WTC11 (cell line): ENCODE measurements around the gene PIM2. TPM values are rescaled to one million over a fixed set of nuclear protein-coding genes. Genes with fewer than 3 reads are reported as not detected.

Source experiments
- ATAC-seq: fragments of 200-7000 bp; cut with Tn5 transposase; 2 replicates; pipeline ENCODE4 v1.10.0; 2021; ENCODE audit warnings: mild to moderate bottlenecking, moderate library complexity
- CTCF ChIA-PET: fragments of 300-600 bp; sonication (Branson Sonifier 250); formaldehyde crosslinking; loops from one replicate; lab custom pipeline; 2021; ENCODE audit warnings: antibody characterized with exemption; lab: Charles Lee
- POLR2A ChIA-PET: fragments of 350-600 bp; sonication (Branson Sonifier 250); formaldehyde crosslinking; loops from one replicate; lab custom pipeline; 2021; ENCODE audit warnings: antibody characterized with exemption; lab: Charles Lee
- DNase-seq: peaks from one replicate; pipeline ENCODE4 v3.0.0; 2021; ENCODE audit warnings: low spot score
- H3K27ac Mint-ChIP-seq: 2 replicates; pipeline ENCODE4 v1.8.0; 2021; ENCODE audit warnings: mixed read lengths
- H3K27me3 Mint-ChIP-seq: 2 replicates; pipeline ENCODE4 v1.8.0; 2021; ENCODE audit warnings: low read depth, mild to moderate bottlenecking, moderate library complexity, mixed read lengths
- H3K36me3 Mint-ChIP-seq: 2 replicates; pipeline ENCODE4 v1.8.0; 2021; ENCODE audit warnings: mixed read lengths
- H3K4me1 Mint-ChIP-seq: 2 replicates; pipeline ENCODE4 v1.8.0; 2022; ENCODE audit warnings: mixed read lengths
- H3K4me3 Mint-ChIP-seq: 2 replicates; pipeline ENCODE4 v1.8.0; 2021; ENCODE audit warnings: mild to moderate bottlenecking, moderate library complexity, mixed read lengths
- H3K9me3 Mint-ChIP-seq: 2 replicates; pipeline ENCODE4 v1.8.0; 2021; ENCODE audit warnings: mixed read lengths
- GRHL2 ChIP-seq: fragments of 250-450 bp; sonication (Bioruptor Pico); IDR thresholded peaks from 2 replicates; pipeline ENCODE4 v1.8.0; 2022; ENCODE audit warnings: mild to moderate bottlenecking, moderate library complexity; ENCODE audit not compliant: insufficient replicate concordance, severe bottlenecking
- JUN ChIP-seq: sonication (generic); formaldehyde crosslinking; IDR thresholded peaks from 2 replicates; pipeline ENCODE4 v1.8.0; 2023; ENCODE audit warnings: mild to moderate bottlenecking, missing genetic modification reagents
- NR1H2 ChIP-seq: sonication (generic); formaldehyde crosslinking; IDR thresholded peaks from 2 replicates; pipeline ENCODE4 v1.9.0; 2021; ENCODE audit warnings: mild to moderate bottlenecking, moderate library complexity, missing genetic modification reagents
- SP1 ChIP-seq: sonication (generic); formaldehyde crosslinking; conservative IDR thresholded peaks from 2 replicates; pipeline ENCODE4 v1.8.1; 2022; ENCODE audit warnings: missing genetic modification reagents
- TEAD1 ChIP-seq: sonication (generic); formaldehyde crosslinking; IDR thresholded peaks from 2 replicates; pipeline ENCODE4 v1.8.0; 2022; ENCODE audit warnings: mild to moderate bottlenecking, missing genetic modification reagents
- ZNF416 ChIP-seq: fragments of 250-450 bp; sonication (Bioruptor Pico); IDR thresholded peaks from 2 replicates; pipeline ENCODE4 v1.9.0; 2021; ENCODE audit warnings: mild to moderate bottlenecking, inconsistent platforms
- ZNF423 ChIP-seq: fragments of 250-450 bp; sonication (Bioruptor Pico); IDR thresholded peaks from 2 replicates; pipeline ENCODE4 v2.1.2; 2022; ENCODE audit warnings: mild to moderate bottlenecking, moderate library complexity
- total RNA-seq: library from RNA; stranded (reverse); gene quantifications from 3 replicates; pipeline ENCODE4 v1.2.3, GENCODE V29; 2021
- TF ChIP-seq, protein P1 (sequence below): sonication (generic); formaldehyde crosslinking; IDR thresholded peaks from 2 replicates; pipeline ENCODE4 v1.8.0; 2022; ENCODE audit warnings: mild to moderate bottlenecking, missing genetic modification reagents
- TF ChIP-seq, protein P2 (sequence below): sonication (generic); formaldehyde crosslinking; IDR thresholded peaks from 2 replicates; pipeline ENCODE4 v1.8.0; 2022; ENCODE audit warnings: mild to moderate bottlenecking, missing genetic modification reagents
- TF ChIP-seq, protein P3 (sequence below): sonication (generic); formaldehyde crosslinking; IDR thresholded peaks from 2 replicates; pipeline ENCODE4 v1.8.1; 2023; ENCODE audit warnings: mild to moderate bottlenecking, missing genetic modification reagents
- TF ChIP-seq, protein P4 (sequence below): fragments of 250-450 bp; sonication (Bioruptor Pico); IDR thresholded peaks from 2 replicates; pipeline ENCODE4 v1.9.0; 2021; ENCODE audit warnings: moderate library complexity, mild to moderate bottlenecking, inconsistent platforms, borderline replicate concordance
- TF ChIP-seq, protein P5 (sequence below): sonication (generic); formaldehyde crosslinking; IDR thresholded peaks from 2 replicates; pipeline ENCODE4 v1.8.1; 2023; ENCODE audit warnings: mild to moderate bottlenecking, missing genetic modification reagents
- TF ChIP-seq, protein P6 (sequence below): sonication (generic); formaldehyde crosslinking; IDR thresholded peaks from 2 replicates; pipeline ENCODE4 v1.8.0; 2023; ENCODE audit warnings: missing genetic modification reagents

PIM2 gene
- total RNA-seq, 1 experiment from 2014 or later, result 146 TPM

DNA sequence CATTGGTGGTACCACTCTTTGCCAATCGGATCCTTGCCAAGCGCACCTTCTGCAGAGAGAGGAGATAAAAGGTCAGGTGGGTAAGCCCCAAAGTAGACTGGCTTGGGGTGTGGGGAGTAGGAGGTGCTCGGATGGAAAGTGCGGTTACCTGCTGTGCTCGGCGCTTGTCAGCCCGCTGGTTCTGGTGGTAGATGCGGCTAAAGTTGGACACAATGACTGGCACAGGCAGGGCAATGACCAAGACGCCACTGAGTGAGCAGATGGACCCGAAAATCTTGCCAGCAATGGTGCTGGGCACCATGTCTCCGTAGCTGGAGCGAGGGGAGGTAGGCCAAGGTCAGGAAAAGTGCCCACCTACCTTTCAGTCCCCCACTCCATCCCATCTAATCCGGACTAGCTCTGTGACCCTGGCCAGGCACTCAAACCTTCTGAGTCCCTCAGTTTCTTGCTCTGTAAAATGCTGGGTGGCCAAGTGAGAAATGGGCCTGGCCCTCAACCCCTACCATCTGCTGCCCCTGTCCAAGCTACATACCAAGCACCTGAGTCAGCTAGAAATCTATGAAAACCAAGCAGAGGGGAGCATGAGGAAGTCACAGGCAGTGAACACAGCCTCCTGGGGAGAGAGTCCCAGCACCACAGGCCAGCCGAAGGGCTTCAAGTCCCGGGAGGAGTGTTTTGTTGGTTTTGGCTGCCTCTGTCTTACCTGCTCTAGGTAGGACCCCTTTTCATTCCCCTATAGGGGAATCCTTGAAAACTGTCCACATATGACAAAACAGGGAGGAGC lies 48.2 kb upstream of the PIM2 start:
- H3K27ac Mint-ChIP-seq, result no peak overlapping the region
- no peak for DNase-seq
- POLR2A ChIA-PET, result no interaction called here
- H3K4me3 Mint-ChIP-seq, result no peak overlapping the region
- CTCF ChIA-PET, result no interaction called here
- H3K27me3 Mint-ChIP-seq, result no peaks in the 10 kb centered on the region
- no peaks in the 10 kb centered on the region for H3K9me3 Mint-ChIP-seq
- TF ChIP-seq, protein P1, sequence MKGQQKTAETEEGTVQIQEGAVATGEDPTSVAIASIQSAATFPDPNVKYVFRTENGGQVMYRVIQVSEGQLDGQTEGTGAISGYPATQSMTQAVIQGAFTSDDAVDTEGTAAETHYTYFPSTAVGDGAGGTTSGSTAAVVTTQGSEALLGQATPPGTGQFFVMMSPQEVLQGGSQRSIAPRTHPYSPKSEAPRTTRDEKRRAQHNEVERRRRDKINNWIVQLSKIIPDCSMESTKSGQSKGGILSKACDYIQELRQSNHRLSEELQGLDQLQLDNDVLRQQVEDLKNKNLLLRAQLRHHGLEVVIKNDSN (CRISPR knock-in tag), result no peak
- TF ChIP-seq SP1 (CRISPR knock-in tag), result no peak
- no peak for TF ChIP-seq NR1H2 (CRISPR knock-in tag)
- no peak for TF ChIP-seq ZNF416 (CRISPR knock-in tag)
- TF ChIP-seq, protein P2, sequence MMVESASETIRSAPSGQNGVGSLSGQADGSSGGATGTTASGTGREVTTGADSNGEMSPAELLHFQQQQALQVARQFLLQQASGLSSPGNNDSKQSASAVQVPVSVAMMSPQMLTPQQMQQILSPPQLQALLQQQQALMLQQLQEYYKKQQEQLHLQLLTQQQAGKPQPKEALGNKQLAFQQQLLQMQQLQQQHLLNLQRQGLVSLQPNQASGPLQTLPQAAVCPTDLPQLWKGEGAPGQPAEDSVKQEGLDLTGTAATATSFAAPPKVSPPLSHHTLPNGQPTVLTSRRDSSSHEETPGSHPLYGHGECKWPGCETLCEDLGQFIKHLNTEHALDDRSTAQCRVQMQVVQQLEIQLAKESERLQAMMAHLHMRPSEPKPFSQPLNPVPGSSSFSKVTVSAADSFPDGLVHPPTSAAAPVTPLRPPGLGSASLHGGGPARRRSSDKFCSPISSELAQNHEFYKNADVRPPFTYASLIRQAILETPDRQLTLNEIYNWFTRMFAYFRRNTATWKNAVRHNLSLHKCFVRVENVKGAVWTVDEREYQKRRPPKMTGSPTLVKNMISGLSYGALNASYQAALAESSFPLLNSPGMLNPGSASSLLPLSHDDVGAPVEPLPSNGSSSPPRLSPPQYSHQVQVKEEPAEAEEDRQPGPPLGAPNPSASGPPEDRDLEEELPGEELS (CRISPR knock-in tag), result no peak
- H3K4me1 Mint-ChIP-seq, result 0 out of 2 replicates have a peak, but pooled peaks cover 4% of the 10 kb centered on the region
- peaks cover 3% of the 10 kb centered on the region; the same call in 1 of the 2 replicates for H3K36me3 Mint-ChIP-seq
- no peak for ATAC-seq

DNA sequence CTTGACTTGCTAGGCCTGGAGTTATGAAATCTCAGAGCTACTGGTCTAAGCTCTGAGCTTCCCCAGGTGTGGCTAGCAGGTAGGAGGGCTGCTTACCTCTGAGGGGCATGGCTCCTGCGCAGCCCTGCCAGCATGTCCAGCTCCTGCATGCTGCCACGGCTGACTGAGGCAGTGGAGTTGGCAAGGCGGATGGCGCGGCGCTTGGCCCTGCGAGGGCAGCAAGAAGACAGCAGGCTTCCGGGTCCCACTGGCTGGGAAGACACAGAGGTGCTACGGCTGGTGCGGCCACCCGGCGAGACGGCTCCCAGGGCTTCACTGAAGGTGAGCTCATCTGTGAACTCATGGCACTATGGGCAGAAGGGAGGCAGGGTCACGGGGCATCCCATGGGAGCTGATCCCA lies 47.1 kb upstream of the PIM2 start:
- Mint-ChIP-seq H3K4me1 (0 out of 2 replicates have a peak, but pooled peaks cover 4% of the 10 kb centered on the region), H3K4me3 (no peak overlapping the region), H3K9me3 (no peaks in the 10 kb centered on the region), H3K27ac (no peak overlapping the region), H3K27me3 (no peaks in the 10 kb centered on the region), H3K36me3 (peaks cover 3% of the 10 kb centered on the region; the same call in 1 of the 2 replicates)
- ATAC-seq (no peak), DNase-seq (no peak)
- ChIA-PET CTCF (no interaction called here), POLR2A (no interaction called here)
- TF ChIP-seq, protein P3, sequence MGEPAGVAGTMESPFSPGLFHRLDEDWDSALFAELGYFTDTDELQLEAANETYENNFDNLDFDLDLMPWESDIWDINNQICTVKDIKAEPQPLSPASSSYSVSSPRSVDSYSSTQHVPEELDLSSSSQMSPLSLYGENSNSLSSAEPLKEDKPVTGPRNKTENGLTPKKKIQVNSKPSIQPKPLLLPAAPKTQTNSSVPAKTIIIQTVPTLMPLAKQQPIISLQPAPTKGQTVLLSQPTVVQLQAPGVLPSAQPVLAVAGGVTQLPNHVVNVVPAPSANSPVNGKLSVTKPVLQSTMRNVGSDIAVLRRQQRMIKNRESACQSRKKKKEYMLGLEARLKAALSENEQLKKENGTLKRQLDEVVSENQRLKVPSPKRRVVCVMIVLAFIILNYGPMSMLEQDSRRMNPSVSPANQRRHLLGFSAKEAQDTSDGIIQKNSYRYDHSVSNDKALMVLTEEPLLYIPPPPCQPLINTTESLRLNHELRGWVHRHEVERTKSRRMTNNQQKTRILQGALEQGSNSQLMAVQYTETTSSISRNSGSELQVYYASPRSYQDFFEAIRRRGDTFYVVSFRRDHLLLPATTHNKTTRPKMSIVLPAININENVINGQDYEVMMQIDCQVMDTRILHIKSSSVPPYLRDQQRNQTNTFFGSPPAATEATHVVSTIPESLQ, result no peak
- TF ChIP-seq, protein P4, sequence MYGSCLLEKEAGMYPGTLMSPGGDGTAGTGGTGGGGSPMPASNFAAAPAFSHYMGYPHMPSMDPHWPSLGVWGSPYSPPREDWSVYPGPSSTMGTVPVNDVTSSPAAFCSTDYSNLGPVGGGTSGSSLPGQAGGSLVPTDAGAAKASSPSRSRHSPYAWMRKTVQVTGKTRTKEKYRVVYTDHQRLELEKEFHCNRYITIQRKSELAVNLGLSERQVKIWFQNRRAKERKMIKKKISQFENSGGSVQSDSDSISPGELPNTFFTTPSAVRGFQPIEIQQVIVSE (CRISPR knock-in tag), result no peak
- TF ChIP-seq, protein P5, sequence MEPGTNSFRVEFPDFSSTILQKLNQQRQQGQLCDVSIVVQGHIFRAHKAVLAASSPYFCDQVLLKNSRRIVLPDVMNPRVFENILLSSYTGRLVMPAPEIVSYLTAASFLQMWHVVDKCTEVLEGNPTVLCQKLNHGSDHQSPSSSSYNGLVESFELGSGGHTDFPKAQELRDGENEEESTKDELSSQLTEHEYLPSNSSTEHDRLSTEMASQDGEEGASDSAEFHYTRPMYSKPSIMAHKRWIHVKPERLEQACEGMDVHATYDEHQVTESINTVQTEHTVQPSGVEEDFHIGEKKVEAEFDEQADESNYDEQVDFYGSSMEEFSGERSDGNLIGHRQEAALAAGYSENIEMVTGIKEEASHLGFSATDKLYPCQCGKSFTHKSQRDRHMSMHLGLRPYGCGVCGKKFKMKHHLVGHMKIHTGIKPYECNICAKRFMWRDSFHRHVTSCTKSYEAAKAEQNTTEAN, result no peak
- TF ChIP-seq JUN (CRISPR knock-in tag) (no peak), GRHL2 (CRISPR knock-in tag) (no peak), TEAD1 (CRISPR knock-in tag) (no peak), ZNF423 (CRISPR knock-in tag) (no peak)
- TF ChIP-seq, protein P2 (CRISPR knock-in tag), result no peak
- TF ChIP-seq, protein P6, sequence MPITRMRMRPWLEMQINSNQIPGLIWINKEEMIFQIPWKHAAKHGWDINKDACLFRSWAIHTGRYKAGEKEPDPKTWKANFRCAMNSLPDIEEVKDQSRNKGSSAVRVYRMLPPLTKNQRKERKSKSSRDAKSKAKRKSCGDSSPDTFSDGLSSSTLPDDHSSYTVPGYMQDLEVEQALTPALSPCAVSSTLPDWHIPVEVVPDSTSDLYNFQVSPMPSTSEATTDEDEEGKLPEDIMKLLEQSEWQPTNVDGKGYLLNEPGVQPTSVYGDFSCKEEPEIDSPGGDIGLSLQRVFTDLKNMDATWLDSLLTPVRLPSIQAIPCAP, result no peak
